Astrocyte of the cerebellum (primary cell): Measurements from ENCODE around the gene GRIFIN.

ENCODE experiments used
- DNase-seq: peaks from one replicate; pipeline ENCODE4 v3.0.0-alpha.2; 2011; ENCODE audit warnings: low read depth
- H3K4me3 ChIP-seq: 2 replicates; pipeline ENCODE4 v1.5.1; 2011; ENCODE audit warnings: mild to moderate bottlenecking, low read depth, low read length, moderate library complexity
- CTCF ChIP-seq: IDR thresholded peaks from 2 replicates; pipeline ENCODE4 v1.5.1; 2012; ENCODE audit warnings: low read length, low read depth, moderate library complexity, mild to moderate bottlenecking; ENCODE audit errors: missing control alignments
- in situ Hi-C: cut with HindIII; loops from 2 replicates; pipeline ENCODE4 v1.10.0; 2017; ENCODE audit warnings: low sequenced_read_pairs

Gene GRIFIN

GRCh38 chr7:2494191-2495130 lies 18.3 kb upstream of the GRIFIN start:
- no peak overlapping the region for H3K4me3 ChIP-seq
- in situ Hi-C loops, result loop anchor here (5.0 to 10.0 kb wide), 2 partner anchors 58 to 60 kb away; no protein-coding TSS in a partner anchor
- DNase-seq, result no peak
- no peak for TF ChIP-seq CTCF

DNA sequence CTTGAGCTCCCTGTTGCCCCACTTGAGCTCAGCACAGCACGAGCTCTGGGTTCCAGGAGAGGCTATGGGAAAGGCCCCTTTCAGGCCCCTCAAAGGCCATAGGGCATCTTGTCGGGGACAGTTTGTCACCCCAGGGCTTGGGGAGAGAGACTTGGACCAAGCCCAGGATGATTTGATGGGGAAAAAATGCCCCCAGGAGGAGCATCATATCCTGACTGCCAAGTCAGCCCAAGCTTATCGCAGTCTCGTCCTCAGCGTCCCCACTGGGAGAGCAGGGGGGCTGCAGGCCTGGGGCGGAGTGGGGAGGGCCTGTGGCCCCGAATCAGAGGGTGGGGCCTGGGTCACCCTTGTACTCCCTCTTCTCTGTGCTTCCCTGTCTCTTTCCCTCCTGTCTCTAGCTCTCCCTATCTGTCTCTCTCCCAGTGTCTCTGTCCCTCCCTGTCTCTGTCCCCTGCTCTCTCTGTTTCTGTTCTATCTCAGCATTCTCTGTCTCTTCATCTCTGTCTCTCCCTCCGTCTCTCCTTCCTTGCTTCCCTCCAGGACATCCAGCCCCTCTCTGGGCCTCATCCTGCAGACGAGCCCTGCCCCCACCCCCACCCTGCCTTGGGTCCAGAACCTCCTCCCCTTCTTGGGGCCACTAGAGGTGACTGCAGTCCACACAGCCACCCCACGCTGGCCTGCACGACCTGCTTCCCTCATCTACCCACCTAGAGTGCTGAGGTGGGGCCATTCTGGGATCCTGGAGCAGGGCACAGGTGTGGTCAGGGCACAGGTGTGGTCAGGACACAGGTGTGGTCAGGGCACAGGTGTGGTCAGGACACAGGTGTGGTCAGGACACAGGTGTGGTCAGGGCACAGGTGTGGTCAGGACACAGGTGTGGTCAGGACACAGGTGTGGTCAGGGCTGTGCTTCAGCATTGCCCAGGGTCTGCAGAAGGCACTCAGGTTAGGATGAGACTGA lies 17.3 kb upstream of the GRIFIN start:
- in situ Hi-C loops, result loop anchor here (10.0 kb wide), 1 partner anchor 59 kb away; no protein-coding TSS in a partner anchor
- DNase-seq, result no peak
- no peak overlapping the region for H3K4me3 ChIP-seq
- TF ChIP-seq CTCF, result no peak

- no peak for TF ChIP-seq CTCF
- no peak overlapping the region for H3K4me3 ChIP-seq
- in situ Hi-C loops, result loop anchor here (10.0 kb wide), 1 partner anchor 57 kb away; no protein-coding TSS in a partner anchor
- DNase-seq, result no peak
Observed at GRCh38 chr7:2492038-2492437, 15.8 kb upstream of the GRIFIN start.

DNA sequence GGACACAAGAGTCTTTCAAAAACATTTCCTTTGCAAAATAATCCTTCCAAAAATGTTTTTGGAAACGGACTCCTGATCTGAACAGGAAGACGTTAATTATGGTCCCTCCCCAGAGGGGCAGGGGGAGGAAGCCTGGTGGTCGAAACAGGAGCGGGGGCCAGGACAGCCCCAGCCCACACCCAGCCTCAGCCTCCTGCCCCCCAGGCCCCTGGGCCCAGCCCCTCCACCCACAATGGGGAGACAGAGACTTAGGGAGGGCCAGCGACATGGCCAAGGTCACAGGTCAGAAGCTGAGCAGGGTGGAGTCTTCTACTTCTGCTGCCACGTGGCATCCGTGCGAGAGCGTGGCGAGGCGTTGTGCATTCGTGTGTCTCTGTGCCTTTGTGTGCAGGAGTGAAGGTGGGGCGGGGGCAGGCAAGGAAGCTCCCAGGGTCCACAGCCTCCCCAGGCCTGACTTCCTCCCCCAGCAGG lies 14.0 kb upstream of the GRIFIN start:
- in situ Hi-C loops, result loop anchor here (10.0 kb wide), 1 partner anchor 55 kb away; no protein-coding TSS in a partner anchor
- TF ChIP-seq CTCF, result no peak
- no peak overlapping the region for H3K4me3 ChIP-seq
- no peak for DNase-seq

DNA sequence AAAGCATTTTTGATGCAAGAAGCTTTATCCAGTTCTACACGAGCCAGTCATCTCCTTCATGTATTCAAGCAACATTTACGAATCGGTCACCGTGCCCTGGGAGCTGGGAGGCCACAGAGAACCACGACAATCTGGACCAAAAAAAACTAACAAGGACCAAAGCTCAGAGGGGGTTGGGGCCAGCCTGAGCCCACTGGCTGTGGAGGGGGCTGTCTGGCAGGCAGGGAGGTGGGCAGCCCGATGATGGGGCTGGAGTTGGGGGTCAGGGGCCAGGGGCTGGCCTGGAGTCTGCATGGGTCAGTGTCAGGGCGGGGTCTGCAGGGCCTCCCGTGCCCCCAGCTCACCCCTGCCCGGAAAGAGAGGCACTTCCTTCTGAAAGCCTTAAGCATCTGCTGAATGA lies 12.5 kb upstream of the GRIFIN start:
- TF ChIP-seq CTCF, result no peak
- no peak overlapping the region for H3K4me3 ChIP-seq
- no peak for DNase-seq
- in situ Hi-C loops, result no loop called here

GRCh38 chr7:2488272-2488645 lies 12.1 kb upstream of the GRIFIN start:
- no peak overlapping the region for H3K4me3 ChIP-seq
- no peak for DNase-seq
- no peak for TF ChIP-seq CTCF
- in situ Hi-C loops, result no loop called here
